HEK293T (cell line): ENCODE results near the gene HIGD1A.

Experiments used
- FOXM1 ChIP-seq: fragments of 450-650 bp; IDR thresholded peaks from 2 replicates; pipeline ENCODE4 v1.6.1; 2017; ENCODE audit warnings: mild to moderate bottlenecking, borderline replicate concordance
- HDGF ChIP-seq: fragments of 450-650 bp; IDR thresholded peaks from 2 replicates; pipeline ENCODE4 v1.6.1; 2017; ENCODE audit warnings: antibody characterized with exemption, borderline replicate concordance
- PKNOX1 ChIP-seq: fragments of 450-650 bp; IDR thresholded peaks from 2 replicates; pipeline ENCODE4 v1.6.1; 2016
- SP1 ChIP-seq: fragments of 450-650 bp; IDR thresholded peaks from 2 replicates; pipeline ENCODE4 v1.6.1; 2017

- TF ChIP-seq SP1 (no peak), HDGF (no peak), FOXM1 (no peak), PKNOX1 (no peak)
Measured at GRCh38 chr3:42778644-42779043, 25.6 kb downstream of the HIGD1A start.
